Subcutaneous abdominal adipose tissue (tissue), 5 donors: Measurements from ENCODE around the gene OSCAR.

Source experiments
- H3K27ac ChIP-seq: one replicate; pipeline ENCODE4 v1.7.0; 2013; ENCODE audit warnings: low read depth, mild to moderate bottlenecking, inconsistent platforms, low read length, moderate library complexity
- H3K27me3 ChIP-seq, 5 donors: one replicate each; pipeline ENCODE4 v1.7.0; 2013; ENCODE audit warnings: low read length in 5 of 5, inconsistent platforms in 1 of 5; ENCODE audit not compliant: control insufficient read depth in 5 of 5, insufficient read depth in 4 of 5
- H3K36me3 ChIP-seq, 5 donors: one replicate each; pipeline ENCODE4 v1.7.0; 2013; ENCODE audit warnings: low read length in 5 of 5; ENCODE audit not compliant: control insufficient read depth in 5 of 5, insufficient read depth in 5 of 5
- H3K4me1 ChIP-seq, 5 donors: one replicate each; pipeline ENCODE4 v1.7.0; 2013; ENCODE audit warnings: low read length in 5 of 5, mild to moderate bottlenecking in 3 of 5, moderate library complexity in 1 of 5; ENCODE audit not compliant: control insufficient read depth in 5 of 5, insufficient read depth in 5 of 5
- H3K4me3 ChIP-seq, 5 donors: one replicate each; pipeline ENCODE4 v1.7.0; 2013; ENCODE audit warnings: low read length in 5 of 5, low read depth in 1 of 5
- H3K9ac ChIP-seq, 5 donors: one replicate each; pipeline ENCODE4 v1.7.0; 2013; ENCODE audit warnings: low read length in 5 of 5, mild to moderate bottlenecking in 4 of 5, moderate library complexity in 3 of 5
- H3K9me3 ChIP-seq, 5 donors: one replicate each; pipeline ENCODE4 v1.7.0; 2013; ENCODE audit warnings: low read length in 5 of 5; ENCODE audit not compliant: control insufficient read depth in 5 of 5
- donor health status: healthy.
- donor health status: healthy.
- donor health status: healthy.
- donor health status: healthy.
- donor health status: healthy.

The OSCAR gene

GRCh38 chr19:54062643-54063042 lies 38.0 kb downstream of the OSCAR start:
- peaks cover 0 to 2% (median 0%) of the 10 kb centered on the region in 5 donors for H3K9me3 ChIP-seq
- H3K27ac ChIP-seq, result no peak overlapping the region
- H3K4me1 ChIP-seq, result no peaks in the 10 kb centered on the region
- H3K27me3 ChIP-seq, result peaks cover 0 to 7% (median 3%) of the 10 kb centered on the region in 5 donors
- H3K36me3 ChIP-seq, result no peaks in the 10 kb centered on the region
- no peak overlapping the region for H3K4me3 ChIP-seq
- H3K9ac ChIP-seq, result no peak overlapping the region

GRCh38 chr19:54047616-54048015 lies 53.0 kb downstream of the OSCAR start:
- no peak overlapping the region for H3K27ac ChIP-seq
- peaks cover 8 to 17% (median 14%) of the 10 kb centered on the region in 5 donors for H3K27me3 ChIP-seq
- H3K4me1 ChIP-seq, result peaks cover 0 to 6% (median 0%) of the 10 kb centered on the region in 5 donors
- no peaks in the 10 kb centered on the region for H3K9me3 ChIP-seq
- no peak overlapping the region for H3K9ac ChIP-seq
- no peak overlapping the region for H3K4me3 ChIP-seq
- H3K36me3 ChIP-seq, result no peaks in the 10 kb centered on the region

- Histone ChIP-seq H3K36me3 (no peaks in the 10 kb centered on the region), H3K4me1 (peaks cover 0 to 6% (median 0%) of the 10 kb centered on the region in 5 donors), H3K9me3 (no peaks in the 10 kb centered on the region), H3K4me3 (no peak overlapping the region), H3K27ac (no peak overlapping the region), H3K27me3 (peaks cover 8 to 21% (median 16%) of the 10 kb centered on the region in 5 donors), H3K9ac (no peak overlapping the region)
These were observed 54.8 kb downstream of the OSCAR start for GRCh38 chr19:54045771-54046170.
